NCI-H1105 treated with DMSO at 0.1 percent for 48 hours (cell line): Measurements from ENCODE around the gene VSIG2.

Experiments used
- DNase-seq: peaks from one replicate; lab custom pipeline; 2025; lab: John Stamatoyannopoulos, UW

VSIG2 gene

DNA sequence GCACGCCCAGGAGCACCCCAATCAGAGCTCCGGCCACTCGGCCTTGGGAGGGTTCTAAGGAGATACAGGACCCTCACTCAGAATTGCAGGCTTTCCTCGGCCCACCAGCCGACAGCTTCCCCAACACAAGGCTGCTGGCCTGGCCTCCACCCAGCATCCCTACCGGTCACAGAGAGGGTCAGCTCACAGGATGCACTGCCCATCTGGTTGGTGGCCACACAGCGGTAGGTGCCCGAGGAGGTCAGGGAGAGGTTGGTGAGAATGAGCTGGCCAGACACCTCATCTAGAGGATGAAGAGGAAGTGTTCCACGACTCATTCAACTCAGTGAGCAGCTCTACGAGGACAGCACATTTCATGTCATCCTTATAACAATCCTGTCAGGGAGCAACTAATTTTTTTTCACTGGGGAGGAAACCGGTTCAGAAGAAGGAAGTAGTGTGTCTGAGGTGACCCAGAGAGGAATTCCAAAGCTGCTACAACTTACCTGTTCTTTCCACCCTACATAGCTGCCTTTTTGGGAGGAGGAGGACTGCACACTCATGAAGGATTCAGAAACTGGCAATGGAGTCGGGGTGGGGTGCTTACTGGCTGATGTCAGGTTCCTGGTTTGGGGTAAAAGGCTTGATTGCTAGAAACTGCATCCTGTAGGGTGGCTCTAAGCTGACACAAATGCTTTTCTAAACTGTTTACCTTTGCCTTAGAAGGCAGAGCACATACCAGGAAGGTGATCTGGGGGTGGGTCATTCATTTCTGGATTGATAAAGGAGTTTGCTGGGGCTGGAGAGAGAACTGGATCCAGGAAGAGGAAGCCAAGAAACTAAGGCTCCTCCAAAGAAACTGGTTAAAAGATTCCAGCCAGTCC is 3.3 kb downstream of the VSIG2 start:
- DNase-seq: no peak

DNA sequence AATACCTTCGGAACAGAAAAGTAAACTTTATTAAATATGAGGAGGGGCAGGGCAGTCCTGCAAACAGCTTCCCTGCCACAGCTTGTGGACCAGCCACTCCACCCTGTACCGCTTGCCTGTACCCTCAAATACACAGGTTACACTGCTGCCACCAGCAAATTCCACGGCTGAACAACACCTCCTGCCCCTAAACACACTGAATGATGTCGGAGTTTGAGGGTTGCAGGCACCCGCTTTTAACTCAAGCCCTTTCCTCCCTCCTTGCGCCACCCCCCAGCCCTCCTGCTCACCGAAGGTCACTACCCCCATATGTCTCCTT is 4.0 kb downstream of the VSIG2 start:
- no peak for DNase-seq

DNA sequence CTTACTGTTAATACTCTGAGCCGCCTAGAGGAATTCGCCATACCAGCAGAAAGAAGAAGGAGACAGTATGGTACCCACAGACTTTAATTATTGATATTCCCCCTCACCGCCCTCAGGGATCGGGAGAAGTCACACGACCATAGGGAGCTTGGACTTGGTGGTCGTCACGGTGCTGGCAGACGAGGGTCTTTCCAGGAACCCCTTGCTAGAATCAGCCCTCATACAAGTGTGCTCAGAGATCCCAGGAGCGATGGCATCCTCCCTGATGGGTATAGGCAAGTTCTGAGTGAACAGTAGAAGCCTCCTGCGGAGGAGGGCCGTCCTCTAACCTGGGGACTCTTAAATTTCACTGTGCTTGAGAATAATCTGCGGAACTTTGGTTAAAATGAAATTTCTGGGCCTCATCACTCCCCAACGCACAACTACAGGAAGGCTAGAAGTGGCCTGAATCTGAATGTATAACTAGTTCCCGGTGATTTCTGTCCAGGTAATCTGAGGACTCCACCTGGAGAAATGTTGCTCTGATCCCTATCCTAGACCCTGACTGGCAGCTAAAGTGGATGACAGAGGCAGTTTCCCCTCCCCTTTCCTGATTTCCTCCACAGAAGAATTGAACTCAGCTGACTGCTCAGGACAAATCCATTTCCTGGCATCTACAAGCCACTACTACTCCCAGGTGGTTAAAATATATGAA is 4.5 kb downstream of the VSIG2 start:
- DNase-seq: no peak

DNA sequence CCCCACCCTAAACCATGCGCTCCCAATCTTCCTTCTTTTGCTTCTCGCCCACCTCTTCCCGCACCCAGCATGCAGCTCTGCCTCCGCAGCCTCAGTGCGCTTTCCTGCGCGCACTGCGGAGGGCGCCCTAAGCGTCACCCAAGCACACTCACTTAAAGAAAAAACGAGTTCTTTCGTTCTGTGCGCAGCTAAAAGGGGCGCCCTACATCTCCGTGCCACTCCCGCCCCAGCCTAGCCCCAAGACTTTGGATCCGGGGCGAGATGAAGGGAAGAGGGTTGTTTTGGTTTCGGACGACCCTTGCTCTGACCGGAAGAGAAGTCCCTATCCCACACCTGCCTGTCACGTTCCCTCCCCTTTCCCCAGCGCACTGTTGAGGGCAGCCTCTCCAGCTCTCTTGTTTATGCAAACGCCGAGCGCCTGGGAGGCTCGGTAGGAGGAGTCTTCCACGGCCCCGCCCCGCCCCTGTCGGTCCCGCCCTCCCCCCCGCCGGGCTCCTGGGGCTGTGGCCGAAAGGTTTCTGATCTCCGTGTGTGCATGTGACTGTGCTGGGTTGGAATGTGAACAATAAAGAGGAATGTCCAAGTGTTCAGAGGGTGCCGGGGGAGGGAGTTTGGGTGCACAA is 5.3 kb downstream of the VSIG2 start:
- peak; percentile 87 for DNase-seq

DNA sequence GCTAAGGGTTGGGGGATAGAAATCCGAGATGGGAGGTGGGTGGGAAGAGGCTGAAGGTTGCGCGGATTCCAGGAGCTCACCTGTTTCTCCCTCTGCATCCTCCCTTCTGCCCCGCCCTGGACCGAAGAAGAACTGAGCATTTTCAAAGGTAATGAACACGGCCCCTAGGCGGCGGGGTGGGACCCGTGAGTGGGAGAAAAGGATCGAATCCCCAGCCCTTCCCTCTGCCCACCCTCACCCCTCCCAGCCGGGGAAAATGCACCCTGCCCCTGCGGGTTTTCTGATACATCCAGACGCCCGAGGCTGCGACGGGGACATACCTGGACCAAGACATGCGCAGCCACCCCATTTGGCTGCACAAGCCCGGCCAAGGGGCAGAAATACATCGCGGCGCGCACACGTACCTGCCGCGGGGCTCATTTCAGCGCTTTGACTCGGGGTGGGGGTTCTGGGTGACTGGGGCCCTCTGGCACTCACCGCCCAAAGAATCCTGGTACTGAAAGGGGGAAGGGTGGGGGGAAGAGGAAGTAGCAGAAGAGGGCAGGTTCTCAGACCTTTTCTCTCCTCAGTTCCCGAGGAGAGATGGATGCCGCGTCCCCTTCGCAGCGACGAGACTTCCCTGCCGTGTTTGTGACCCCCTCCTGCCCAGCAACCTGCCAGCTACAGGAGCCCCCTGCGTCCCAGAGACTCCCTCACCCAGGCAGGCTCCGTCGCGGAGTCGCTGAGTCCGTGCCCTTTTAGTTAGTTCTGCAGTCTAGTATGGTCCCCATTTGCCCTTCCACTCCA is 6.0 kb downstream of the VSIG2 start:
- peak; percentile 26 for DNase-seq

DNA sequence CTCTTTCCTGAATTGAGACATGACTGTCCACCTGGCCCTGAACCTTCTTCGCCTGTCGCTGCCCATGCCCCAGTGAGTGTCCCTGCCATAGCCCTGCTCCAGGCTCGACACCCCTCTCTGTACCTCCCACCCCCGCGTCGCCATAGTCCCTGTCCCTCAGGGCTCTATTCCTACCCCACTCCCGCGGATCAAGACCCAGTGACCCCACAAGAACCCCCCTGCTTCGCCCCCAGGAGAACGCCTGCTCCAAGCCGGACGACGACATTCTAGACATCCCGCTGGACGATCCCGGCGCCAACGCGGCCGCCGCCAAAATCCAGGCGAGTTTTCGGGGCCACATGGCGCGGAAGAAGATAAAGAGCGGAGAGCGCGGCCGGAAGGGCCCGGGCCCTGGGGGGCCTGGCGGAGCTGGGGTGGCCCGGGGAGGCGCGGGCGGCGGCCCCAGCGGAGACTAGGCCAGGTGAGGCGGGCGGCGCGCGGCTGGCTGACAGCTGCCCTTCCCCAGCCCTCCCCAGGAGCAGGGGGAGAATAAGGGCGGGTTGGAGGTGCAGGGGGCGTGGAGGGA is 6.7 kb downstream of the VSIG2 start:
- DNase-seq: no peak

DNA sequence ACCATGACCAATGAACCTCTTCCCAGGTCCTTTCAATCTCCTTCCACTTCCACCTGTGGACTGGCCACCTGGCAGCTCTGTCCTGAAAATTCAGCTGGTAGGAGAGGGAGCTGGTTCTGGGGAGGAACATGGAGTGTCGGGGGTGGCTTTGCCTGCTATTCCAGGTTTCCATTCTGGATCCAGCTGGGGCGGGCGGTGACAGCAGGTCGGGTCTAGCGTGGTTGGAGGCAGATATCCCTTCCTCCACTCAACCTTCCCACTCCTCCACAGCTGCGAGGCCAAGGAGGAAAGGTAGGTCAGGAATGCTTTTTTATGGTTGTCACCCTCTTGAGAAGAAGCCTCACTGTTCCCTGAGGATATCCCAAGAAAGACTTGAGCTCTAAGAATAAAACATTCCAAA is 9.0 kb downstream of the VSIG2 start:
- DNase-seq: no peak

DNA sequence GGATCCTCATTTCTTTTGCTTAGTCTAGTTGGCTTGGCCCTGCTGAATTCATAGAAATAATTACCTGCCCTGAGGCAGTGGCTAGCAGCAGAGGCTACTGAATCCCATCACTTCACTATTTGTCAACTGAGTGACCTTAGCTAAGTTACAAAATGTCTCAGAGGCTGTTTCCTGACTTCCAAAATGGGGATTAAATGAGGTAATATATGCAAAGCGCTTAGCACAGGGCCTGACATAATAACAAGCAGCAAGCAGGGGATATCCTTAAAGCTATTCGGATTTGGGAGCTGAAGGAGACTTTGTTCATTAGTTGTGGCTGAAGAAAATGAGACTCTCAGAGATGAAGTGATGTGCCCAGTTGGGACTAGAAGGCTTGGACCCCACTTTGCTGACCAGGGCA is 9.5 kb downstream of the VSIG2 start:
- no peak for DNase-seq

DNA sequence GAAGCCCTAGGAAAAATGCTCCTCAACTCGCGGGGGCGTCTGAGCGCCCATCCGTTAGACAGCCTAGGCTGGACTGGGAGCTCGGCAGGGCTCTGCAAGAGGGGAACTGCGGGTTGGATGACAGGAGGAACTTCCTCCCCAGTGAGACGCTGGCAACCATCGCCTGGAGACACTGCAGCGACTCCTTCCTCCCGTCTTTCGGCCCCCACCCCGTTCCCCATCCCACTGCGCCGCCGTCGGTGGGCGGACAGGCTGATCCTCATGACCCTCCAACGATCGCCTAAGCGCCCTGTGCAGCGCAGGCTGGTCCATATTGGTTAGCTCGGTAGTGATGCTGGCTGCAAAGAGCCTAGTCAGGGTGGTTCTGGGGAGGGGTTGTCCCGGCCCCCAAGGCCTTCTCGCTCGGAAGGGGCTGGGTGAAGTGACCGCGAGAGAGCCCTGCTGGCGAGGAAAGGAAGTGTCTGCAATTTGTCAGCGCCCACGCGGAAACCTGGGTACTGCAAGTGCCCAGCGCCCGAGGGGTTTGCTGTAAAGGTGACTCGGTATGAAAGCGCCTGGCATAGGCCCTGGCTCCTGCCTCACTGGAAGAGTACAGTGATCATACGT is 11.7 kb downstream of the VSIG2 start:
- DNase-seq: peak; percentile 67

DNA sequence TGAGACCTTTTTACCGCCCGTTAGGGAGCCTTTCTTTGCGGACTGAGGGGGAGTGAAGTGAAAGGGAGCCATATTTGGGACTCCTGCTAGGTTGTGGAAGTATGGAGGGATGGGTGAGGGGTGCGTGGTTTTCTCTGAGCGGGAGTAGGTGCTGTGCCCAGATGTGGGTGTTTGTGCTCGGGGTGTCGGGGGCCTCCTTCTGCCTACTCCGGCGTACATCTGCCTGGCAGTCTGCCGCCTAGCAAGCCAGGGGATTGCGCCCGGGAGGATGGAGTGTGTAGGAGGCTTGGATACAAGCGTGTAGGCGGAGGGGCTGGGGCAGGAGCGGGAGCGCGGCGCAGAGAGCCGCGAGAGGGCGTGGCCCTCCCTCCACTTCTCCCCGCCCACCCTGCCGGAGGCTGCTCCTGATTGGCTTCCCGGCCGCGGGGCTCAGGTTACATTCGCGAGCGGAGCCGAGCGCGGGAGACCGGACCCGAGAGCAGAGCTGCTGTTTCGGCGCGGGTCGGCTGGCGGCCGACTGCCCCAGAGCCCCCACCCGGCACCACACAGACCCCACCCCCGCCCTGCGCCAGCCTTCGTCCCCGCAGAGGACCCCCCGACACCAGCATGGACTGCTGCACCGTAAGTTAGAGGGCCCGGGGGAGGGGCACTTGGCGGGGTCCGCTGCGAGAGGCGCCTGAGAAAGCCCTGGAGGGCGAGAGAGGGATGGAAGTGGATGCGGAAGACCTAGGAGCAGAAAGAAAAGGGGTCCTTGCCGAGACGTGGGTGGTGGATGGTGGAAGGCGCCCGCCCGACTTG is 12.4 kb downstream of the VSIG2 start, which contains the start of gene NRGN:
Gene NRGN (plus strand): TSS at position 464 of the 798 bp plus-strand sequence. CDS start 143 bp downstream, at position 607.
- DNase-seq: peak; percentile 97

DNA sequence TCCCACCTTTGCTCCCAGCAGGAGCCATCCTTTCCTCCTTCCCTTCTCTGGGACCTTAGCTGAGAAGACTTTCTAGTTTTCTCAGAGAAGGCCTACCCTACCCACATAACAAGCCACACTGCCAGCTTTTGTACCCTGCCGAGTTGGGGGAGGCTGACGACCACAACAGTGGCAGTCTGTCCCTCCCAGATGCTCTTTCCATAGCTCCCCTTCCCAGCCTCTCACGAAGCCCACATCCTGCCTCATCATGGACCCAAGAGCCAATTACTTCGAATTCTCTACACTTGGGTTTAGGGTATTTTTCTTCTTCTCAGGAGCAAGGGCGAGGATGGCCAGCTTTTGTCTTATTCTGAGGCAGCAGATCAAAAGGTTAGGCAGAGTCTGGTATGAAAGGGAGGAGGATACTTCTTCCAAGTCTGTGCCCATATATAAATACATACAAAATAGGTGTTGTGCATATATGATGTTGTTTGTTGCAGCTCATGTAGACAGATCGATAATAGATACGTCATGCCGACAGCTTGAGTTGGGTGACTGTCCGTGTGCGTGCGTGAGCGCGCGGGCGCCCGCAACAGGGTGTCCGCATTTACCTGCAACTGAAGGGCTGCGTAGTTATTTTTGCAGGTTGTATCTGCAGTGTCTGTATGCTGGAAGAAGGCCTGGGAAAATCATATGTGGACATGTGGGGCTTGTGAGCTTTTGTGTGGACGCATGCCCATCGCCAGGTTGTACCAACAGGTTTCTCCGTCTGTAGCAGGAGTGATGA is 13.2 kb downstream of the VSIG2 start:
- no peak for DNase-seq

DNA sequence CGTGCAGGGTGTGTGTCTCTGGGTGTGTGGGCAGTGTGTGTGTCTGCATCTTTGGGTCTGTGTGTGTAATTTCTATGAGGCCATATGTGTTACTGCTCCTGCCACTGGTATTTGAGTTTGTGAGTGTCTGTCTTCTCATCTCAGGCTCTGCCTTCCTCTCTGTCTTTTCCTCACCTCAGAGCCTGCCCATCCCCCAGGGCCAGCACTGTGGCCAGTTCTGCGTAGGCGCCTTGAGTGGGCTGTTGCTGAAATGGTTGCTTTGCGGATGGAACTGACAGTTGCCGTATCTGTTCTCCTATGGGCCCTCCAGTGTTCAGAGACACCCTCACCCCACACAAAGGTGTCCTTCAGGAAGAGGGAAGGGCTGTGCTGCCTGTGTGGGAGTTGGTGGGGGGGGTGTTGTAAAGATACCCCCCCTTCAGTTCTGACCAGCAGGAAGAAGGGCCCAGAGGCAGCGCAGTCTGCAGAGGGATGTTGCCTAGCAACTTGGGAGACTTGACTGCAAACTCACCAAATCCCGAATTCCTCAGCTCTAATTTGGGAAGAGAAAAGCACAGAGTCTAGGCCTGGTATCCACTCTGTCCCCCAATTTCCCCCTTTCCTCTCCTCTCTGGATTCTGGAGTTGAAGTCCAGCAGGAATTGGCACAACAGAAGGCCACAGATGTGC is 14.3 kb downstream of the VSIG2 start:
- no peak for DNase-seq

DNA sequence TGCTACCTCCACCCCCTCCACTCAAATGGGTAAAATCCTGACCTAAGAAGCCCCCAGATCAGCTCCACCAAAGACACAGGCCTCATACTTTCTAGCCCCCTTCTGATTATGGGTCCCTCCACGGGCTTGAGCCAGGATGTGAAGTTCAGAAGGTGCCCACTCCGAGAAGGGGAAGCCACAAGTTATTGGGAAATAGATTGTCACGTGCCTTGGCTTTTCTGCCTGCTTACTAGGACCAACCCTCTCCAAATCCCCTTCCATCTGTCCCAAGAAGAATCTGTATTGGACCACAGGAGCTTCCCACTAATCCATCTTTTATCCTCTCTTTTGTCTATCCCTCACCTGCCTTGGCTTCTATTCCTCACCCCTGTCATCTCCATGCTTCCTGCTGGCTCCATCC is 15.3 kb downstream of the VSIG2 start:
- no peak for DNase-seq

DNA sequence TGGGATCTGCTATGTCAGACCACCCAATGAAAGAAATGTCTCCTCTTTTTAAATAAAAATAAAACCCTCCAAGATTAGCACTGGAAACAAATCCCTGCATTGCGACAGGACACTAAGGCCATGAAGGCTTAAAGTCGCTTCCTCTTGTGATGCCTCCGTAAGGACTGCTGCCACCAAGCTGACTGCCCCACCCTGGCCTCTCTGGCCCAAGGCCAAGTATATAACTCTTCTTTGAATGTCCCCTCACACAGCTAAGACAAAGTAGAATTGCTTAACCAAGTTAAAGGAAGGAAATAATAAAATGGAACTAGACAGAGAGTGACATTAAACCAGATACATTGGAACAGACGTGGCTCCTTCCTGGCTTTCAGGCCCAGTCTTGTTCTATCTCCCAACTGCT is 19.8 kb downstream of the VSIG2 start:
- no peak for DNase-seq

DNA sequence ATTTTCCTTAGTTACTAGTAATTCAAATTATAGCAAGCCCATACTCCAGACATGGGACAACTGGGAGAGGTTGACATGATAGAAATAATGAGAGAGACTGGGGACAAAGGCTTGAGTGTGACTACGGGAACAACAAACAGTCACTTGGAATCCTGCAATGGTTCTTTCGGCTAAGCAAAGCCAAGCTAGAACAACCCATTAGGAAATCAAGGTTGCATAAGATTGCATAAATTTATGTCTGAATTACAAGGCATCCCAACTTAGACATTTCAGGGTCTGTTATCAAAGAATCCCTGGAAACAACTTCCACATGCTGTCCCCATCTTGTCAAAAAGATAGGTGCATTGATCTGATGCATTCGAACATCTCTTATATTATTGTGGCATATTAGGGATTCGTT is 22.5 kb downstream of the VSIG2 start:
- DNase-seq: no peak

DNA sequence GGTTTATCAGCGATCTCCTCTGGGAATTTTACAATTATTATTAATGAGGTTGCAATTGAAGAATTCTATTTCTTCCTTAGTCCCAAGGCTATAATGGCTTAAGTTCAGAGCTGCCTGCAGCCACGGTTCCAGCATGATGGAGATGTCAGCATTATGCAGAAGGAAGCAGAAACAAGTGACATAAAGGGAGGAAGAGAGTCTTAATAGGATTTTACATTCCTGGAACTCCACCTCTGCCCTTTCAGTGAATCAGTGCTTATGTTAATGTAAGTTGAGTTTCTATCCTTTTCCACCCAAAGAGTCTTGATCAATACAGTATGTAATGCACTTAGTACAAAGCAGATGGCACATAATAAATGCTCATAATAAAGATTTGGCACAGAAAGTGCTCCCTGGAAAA is 23.9 kb downstream of the VSIG2 start:
- DNase-seq: no peak

DNA sequence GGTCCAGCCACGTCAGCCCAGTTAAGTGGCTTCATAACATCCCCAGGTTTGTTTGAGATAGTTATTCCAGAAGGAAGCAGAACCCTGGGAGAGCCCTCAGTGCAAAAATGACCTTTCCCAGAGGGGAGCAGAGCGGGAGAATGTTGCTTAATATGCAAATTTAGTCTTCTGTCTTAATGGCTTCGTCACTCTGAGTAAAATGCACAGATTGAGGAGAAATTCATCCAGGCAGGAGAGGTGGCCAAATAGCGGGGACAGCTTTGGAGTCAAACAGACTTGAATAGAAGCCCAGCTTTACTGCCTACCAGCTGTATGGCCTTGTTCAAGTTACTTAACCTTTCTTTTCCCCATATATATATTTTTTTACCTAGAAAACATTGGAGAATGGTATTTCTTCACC is 24.6 kb downstream of the VSIG2 start:
- no peak for DNase-seq

DNA sequence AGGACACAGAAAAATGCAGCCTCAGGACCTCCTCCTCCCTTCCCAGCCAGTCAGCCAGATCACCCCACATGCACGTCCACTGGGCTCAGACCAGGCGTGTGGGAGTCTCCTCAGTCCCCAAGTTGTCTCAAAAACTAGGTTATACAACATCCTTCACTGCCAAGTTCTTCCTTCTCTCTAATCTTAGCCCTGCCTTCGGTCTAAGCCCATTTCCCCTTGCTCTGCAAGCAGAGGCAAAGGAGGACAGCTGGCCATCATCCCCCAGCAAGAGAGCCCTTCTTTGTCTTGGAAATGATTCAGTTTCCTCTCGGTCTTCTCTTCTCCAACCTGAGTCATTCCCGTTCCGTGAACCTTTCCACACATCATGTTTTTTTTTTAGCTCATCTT is 26.3 kb downstream of the VSIG2 start:
- DNase-seq: no peak

DNA sequence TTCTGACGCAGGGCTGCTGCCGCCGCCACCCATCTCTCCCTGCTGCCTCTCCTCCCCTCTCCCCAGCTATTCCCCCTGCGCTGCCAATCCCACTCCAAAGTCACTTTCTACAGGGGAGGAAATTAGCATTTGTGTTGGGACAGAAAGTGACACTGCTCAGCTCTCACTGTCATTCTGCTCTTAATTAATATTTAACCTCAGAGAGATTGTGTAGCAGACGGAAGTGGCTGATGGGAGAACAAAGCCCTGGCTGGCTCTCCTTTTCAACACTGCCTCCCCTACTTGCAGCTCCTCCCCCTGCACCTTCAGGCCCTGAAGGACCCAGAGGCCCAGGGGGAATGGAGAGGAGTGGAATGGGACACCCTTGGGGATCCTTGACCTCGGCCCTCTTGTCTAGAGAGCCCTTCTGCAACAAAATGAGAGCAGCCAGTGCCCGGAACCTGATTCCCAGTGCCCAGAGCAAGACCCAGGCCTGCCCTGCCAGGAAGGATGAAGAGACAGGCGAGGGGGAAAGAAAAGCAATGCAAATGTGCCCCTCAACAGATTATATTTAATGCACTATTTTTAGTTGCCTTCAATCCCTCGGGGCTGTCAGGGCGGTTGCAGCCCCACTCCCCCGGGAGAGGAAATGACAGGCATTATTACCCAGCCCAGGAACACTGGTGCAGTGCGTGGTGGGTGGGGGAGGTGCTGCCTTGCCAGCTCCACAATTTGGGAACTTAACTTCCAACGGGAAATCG is 26.9 kb downstream of the VSIG2 start:
- no peak for DNase-seq
